ENCODE results near the gene CRYBG3. TPM values are rescaled to one million over a fixed set of nuclear protein-coding genes. Genes with fewer than 3 reads are reported as not detected.

CRYBG3 gene
- total RNA-seq, 1 donor from 2014 or later, result 10.5 TPM

- Histone ChIP-seq H3K4me3 (ENCODE audit: low read depth, low read length) (no peak overlapping the region), H3K36me3 (ENCODE audit: control insufficient read depth, insufficient read depth, low read length) (no peaks in the 10 kb centered on the region), H3K27me3 (ENCODE audit: control insufficient read depth, insufficient read depth, low read length) (no peaks in the 10 kb centered on the region)
- TF ChIP-seq, protein P1, sequence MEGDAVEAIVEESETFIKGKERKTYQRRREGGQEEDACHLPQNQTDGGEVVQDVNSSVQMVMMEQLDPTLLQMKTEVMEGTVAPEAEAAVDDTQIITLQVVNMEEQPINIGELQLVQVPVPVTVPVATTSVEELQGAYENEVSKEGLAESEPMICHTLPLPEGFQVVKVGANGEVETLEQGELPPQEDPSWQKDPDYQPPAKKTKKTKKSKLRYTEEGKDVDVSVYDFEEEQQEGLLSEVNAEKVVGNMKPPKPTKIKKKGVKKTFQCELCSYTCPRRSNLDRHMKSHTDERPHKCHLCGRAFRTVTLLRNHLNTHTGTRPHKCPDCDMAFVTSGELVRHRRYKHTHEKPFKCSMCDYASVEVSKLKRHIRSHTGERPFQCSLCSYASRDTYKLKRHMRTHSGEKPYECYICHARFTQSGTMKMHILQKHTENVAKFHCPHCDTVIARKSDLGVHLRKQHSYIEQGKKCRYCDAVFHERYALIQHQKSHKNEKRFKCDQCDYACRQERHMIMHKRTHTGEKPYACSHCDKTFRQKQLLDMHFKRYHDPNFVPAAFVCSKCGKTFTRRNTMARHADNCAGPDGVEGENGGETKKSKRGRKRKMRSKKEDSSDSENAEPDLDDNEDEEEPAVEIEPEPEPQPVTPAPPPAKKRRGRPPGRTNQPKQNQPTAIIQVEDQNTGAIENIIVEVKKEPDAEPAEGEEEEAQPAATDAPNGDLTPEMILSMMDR (IDR thresholded peaks at IDR 0.05; ENCODE audit: insufficient read depth, low read length, poor library complexity, severe bottlenecking), result no peak
- DNase-seq (ENCODE audit: low read depth), result no peak
Measured at GRCh38 chr3:97916576-97916975, 94.8 kb downstream of the CRYBG3 start.

DNA sequence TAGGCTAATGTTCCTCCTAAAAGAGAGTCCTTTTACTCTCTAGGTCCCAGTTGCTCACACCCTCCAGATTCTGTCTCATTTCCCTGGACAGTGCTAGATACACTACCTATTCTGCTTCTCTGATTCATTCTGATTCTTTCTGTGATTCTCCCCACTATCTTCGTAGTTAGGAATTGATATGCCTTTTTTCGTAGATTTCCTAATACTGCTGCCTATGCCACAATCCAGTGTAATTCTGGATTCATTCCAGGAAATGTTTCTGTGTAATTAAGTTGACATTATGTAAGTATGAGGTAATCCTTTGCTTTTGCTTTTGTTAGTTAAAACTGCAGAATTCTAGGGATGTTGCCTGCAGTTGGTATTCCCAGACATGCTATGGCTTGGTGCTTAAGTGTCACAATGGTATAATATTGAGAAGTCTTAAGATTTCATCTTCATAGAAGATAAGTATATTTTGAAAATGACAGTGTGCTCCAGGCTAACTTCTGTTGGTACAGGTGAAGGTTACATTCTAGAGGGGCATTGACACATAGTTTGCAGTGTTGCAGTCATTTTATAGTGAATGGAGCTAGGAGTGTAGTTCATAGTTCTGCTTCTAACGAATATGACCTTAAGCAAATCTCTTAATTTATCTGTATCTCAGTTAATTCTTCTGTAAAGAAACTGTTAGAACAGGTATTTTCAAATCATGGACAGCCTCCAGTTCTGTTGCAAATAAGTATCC is 96.2 kb downstream of the CRYBG3 start:
- Histone ChIP-seq H3K27me3 (ENCODE audit: control insufficient read depth, insufficient read depth, low read length) (no peaks in the 10 kb centered on the region), H3K36me3 (ENCODE audit: control insufficient read depth, insufficient read depth, low read length) (no peaks in the 10 kb centered on the region), H3K4me3 (ENCODE audit: low read depth, low read length) (no peak overlapping the region)
- TF ChIP-seq, protein P1 (IDR thresholded peaks at IDR 0.05; ENCODE audit: insufficient read depth, low read length, poor library complexity, severe bottlenecking), result no peak
- no peak for DNase-seq (ENCODE audit: low read depth)

DNA sequence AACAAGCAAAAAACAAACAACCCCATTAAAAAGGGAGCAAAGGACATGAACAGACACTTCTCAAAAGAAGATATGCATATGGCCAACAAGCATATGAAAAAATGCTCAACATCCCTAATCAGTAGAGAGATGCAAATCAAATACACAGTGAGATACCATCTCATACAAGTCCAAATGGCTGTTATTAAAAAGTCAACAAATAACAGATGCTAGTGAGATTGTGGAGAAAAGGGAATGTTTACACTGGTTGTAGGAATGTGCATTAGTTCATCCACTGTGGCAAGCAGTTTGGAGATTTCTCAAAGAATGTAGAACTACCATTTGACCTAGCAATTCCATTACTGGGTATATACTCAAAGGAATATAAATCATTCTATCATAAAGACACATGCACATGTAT is 105.9 kb downstream of the CRYBG3 start:
- H3K27me3 ChIP-seq (ENCODE audit: control insufficient read depth, insufficient read depth, low read length), result no peaks in the 10 kb centered on the region
- no peak for DNase-seq (ENCODE audit: low read depth)
- H3K36me3 ChIP-seq (ENCODE audit: control insufficient read depth, insufficient read depth, low read length), result no peaks in the 10 kb centered on the region
- TF ChIP-seq, protein P1 (IDR thresholded peaks at IDR 0.05; ENCODE audit: insufficient read depth, low read length, poor library complexity, severe bottlenecking), result no peak
- no peak overlapping the region for H3K4me3 ChIP-seq (ENCODE audit: low read depth, low read length)

GRCh38 chr3:97928986-97929385 is 107.2 kb downstream of the CRYBG3 start:
- Histone ChIP-seq H3K27me3 (ENCODE audit: control insufficient read depth, insufficient read depth, low read length) (no peaks in the 10 kb centered on the region), H3K4me3 (ENCODE audit: low read depth, low read length) (no peak overlapping the region), H3K36me3 (ENCODE audit: control insufficient read depth, insufficient read depth, low read length) (no peaks in the 10 kb centered on the region)
- TF ChIP-seq, protein P1 (IDR thresholded peaks at IDR 0.05; ENCODE audit: insufficient read depth, low read length, poor library complexity, severe bottlenecking), result no peak
- no peak for DNase-seq (ENCODE audit: low read depth)

- no peaks in the 10 kb centered on the region for H3K27me3 ChIP-seq (ENCODE audit: control insufficient read depth, insufficient read depth, low read length)
- no peak overlapping the region for H3K4me3 ChIP-seq (ENCODE audit: low read depth, low read length)
- DNase-seq (ENCODE audit: low read depth), result no peak
- TF ChIP-seq, protein P1 (IDR thresholded peaks at IDR 0.05; ENCODE audit: insufficient read depth, low read length, poor library complexity, severe bottlenecking), result no peak
- no peaks in the 10 kb centered on the region for H3K36me3 ChIP-seq (ENCODE audit: control insufficient read depth, insufficient read depth, low read length)
Measured at GRCh38 chr3:97930018-97930417, 108.2 kb downstream of the CRYBG3 start.

- peaks cover 1% of the 10 kb centered on the region for H3K36me3 ChIP-seq (ENCODE audit: control insufficient read depth, insufficient read depth, low read length)
Measured at GRCh38 chr3:97931218-97931617, 109.4 kb downstream of the CRYBG3 start.

More at GRCh38 chr3:97931218-97931617, 109.4 kb downstream of the CRYBG3 start:
- DNase-seq (ENCODE audit: low read depth), result no peak
- no peaks in the 10 kb centered on the region for H3K27me3 ChIP-seq (ENCODE audit: control insufficient read depth, insufficient read depth, low read length)
- TF ChIP-seq, protein P1 (IDR thresholded peaks at IDR 0.05; ENCODE audit: insufficient read depth, low read length, poor library complexity, severe bottlenecking), result no peak
- H3K4me3 ChIP-seq (ENCODE audit: low read depth, low read length), result no peak overlapping the region
